ENCODE results near the gene CDH22.

CDH22 gene

DNA sequence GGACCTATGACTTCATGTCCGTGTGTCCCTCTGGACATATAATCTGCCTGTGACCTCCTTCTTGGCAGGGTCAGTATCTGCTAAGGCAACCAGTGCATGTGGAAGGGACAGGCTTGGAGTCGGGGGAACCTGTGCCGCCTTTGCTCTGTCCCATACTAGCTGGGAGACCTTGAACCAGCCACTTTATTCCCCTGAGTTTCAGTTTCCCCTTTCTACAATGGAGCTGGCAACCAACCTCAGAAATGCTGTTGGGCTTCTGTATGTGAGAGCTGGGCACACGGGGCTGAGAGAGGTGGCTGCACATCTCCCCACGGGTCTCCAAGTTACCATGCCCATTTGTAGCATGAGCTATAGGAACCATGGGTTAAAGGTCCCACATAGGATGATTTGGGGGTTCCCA, 136.4 kb downstream of the CDH22 start:
- H3K79me2 ChIP-seq = no peaks in the 10 kb centered on the region
- H3K4me3 ChIP-seq (ENCODE audit: low read depth, low read length) = no peak overlapping the region
- peaks cover 10% of the 10 kb centered on the region for H3K27me3 ChIP-seq (ENCODE audit: control insufficient read depth, insufficient read depth, low read length)
- TF ChIP-seq, protein P1, sequence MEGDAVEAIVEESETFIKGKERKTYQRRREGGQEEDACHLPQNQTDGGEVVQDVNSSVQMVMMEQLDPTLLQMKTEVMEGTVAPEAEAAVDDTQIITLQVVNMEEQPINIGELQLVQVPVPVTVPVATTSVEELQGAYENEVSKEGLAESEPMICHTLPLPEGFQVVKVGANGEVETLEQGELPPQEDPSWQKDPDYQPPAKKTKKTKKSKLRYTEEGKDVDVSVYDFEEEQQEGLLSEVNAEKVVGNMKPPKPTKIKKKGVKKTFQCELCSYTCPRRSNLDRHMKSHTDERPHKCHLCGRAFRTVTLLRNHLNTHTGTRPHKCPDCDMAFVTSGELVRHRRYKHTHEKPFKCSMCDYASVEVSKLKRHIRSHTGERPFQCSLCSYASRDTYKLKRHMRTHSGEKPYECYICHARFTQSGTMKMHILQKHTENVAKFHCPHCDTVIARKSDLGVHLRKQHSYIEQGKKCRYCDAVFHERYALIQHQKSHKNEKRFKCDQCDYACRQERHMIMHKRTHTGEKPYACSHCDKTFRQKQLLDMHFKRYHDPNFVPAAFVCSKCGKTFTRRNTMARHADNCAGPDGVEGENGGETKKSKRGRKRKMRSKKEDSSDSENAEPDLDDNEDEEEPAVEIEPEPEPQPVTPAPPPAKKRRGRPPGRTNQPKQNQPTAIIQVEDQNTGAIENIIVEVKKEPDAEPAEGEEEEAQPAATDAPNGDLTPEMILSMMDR (IDR thresholded peaks at IDR 0.05) = no peak
- H3K9ac ChIP-seq = no peak overlapping the region
- H3K4me1 ChIP-seq = no peaks in the 10 kb centered on the region
- H3K27ac ChIP-seq = no peak overlapping the region
- H3K9me3 ChIP-seq (ENCODE audit: control insufficient read depth, low read length) = no peaks in the 10 kb centered on the region
- no peak overlapping the region for H3K4me2 ChIP-seq (ENCODE audit: low read length)
- H2AFZ ChIP-seq = no peak overlapping the region
- H3K36me3 ChIP-seq (ENCODE audit: control insufficient read depth, insufficient read depth, low read length) = no peaks in the 10 kb centered on the region

DNA sequence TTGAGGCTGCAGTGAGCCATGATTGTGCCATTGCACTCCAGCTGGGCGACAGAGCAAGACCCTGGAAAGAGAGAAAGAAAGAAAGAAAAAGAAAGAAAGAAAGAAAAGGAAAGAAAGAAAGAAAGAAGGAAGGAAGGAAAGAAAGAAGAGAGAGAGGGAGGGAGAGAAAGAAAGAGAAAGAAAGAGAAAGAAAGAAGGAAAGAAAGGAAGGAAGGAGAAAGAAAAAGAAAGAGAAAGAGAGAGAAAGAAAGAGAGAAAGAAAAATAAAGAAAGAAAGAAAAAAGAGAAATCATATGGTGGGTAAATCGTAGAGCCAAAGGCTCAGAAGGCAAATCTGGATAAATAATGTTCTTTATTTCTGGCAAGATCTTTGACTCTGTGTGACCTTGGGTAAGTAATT, 136.8 kb downstream of the CDH22 start:
- Histone ChIP-seq H3K4me3 (ENCODE audit: low read depth, low read length) (no peak overlapping the region), H3K9ac (no peak overlapping the region), H3K4me1 (no peaks in the 10 kb centered on the region), H3K9me3 (ENCODE audit: control insufficient read depth, low read length) (no peaks in the 10 kb centered on the region), H3K36me3 (ENCODE audit: control insufficient read depth, insufficient read depth, low read length) (no peaks in the 10 kb centered on the region), H3K27me3 (ENCODE audit: control insufficient read depth, insufficient read depth, low read length) (peaks cover 10% of the 10 kb centered on the region), H3K79me2 (no peaks in the 10 kb centered on the region), H2AFZ (no peak overlapping the region), H3K4me2 (ENCODE audit: low read length) (no peak overlapping the region), H3K27ac (no peak overlapping the region)
- TF ChIP-seq, protein P1 (IDR thresholded peaks at IDR 0.05) = no peak

DNA sequence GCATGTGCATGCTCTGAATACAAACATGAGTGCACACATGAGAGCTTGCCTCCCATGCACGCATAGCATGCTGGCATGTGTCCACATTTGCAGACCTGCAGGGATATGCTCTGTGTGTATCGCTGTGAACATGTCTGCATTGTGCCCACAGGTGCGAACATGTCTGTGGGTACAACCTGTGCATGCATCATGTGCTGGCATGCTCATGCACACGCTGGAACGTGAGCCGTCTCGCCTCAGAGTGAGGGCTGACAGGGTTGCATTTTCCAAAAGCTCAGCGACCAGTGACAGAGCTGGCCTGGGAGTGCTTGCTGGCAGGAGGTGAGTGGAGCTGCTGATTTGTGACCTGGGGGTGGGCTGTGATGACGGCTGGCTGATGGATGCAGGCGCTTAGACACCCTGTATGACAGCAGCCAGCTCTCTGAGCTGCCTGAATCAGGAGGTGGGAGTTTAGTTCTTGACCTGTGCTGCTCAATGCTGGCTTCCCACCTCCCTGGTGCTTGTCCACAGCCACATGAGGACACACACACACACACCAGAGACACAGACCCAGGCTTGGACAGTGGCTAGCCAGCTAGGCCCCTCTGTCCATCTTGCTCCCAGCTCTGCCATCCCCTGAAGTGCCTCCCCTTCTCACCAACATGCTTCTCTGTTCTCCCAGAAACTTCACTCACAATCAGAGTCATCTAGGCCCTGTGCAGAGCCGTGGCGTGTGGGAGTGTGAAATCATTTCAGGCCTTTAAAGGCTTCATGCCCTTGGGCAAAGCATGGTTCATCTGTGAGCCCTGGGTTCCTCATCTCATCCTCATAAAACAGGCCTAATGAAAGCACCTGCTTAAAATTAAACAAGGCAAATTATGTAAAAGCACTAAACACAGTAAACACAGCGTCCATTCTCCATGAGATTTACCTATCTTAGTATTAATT, 138.8 kb downstream of the CDH22 start:
- Histone ChIP-seq H3K4me1 (no peaks in the 10 kb centered on the region), H3K4me2 (ENCODE audit: low read length) (no peak overlapping the region), H3K27me3 (ENCODE audit: control insufficient read depth, insufficient read depth, low read length) (peaks cover 10% of the 10 kb centered on the region), H3K9ac (no peak overlapping the region), H3K9me3 (ENCODE audit: control insufficient read depth, low read length) (no peaks in the 10 kb centered on the region), H3K27ac (no peak overlapping the region), H3K36me3 (ENCODE audit: control insufficient read depth, insufficient read depth, low read length) (no peaks in the 10 kb centered on the region), H3K79me2 (no peaks in the 10 kb centered on the region), H2AFZ (no peak overlapping the region), H3K4me3 (ENCODE audit: low read depth, low read length) (no peak overlapping the region)
- TF ChIP-seq, protein P1 (IDR thresholded peaks at IDR 0.05) = no peak

DNA sequence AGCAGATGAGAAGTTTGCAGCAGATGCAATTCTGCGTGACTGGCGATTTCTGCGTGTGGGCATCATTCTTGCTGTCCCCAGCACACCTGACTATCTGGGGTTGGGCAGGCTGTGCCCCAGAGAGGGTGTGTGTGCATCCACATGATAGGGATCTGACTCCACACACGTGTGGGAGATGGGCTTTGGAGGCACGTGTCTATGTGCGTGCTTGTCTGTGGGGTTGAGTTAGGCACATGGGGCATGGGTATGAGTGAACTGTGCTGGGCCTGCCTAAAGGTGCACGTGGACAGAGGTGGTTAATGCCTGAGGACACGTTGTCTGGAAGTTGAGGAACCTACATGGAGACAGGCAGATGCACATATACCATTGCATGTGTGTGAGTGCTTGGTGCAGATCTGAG, 139.9 kb downstream of the CDH22 start:
- H3K9me3 ChIP-seq (ENCODE audit: control insufficient read depth, low read length) = no peaks in the 10 kb centered on the region
- H3K27ac ChIP-seq = no peak overlapping the region
- no peaks in the 10 kb centered on the region for H3K36me3 ChIP-seq (ENCODE audit: control insufficient read depth, insufficient read depth, low read length)
- no peak overlapping the region for H2AFZ ChIP-seq
- peaks cover 2% of the 10 kb centered on the region for H3K27me3 ChIP-seq (ENCODE audit: control insufficient read depth, insufficient read depth, low read length)
- no peak overlapping the region for H3K4me3 ChIP-seq (ENCODE audit: low read depth, low read length)
- no peaks in the 10 kb centered on the region for H3K79me2 ChIP-seq
- no peak overlapping the region for H3K4me2 ChIP-seq (ENCODE audit: low read length)
- TF ChIP-seq, protein P1 (IDR thresholded peaks at IDR 0.05) = no peak
- H3K9ac ChIP-seq = no peak overlapping the region
- no peaks in the 10 kb centered on the region for H3K4me1 ChIP-seq

DNA sequence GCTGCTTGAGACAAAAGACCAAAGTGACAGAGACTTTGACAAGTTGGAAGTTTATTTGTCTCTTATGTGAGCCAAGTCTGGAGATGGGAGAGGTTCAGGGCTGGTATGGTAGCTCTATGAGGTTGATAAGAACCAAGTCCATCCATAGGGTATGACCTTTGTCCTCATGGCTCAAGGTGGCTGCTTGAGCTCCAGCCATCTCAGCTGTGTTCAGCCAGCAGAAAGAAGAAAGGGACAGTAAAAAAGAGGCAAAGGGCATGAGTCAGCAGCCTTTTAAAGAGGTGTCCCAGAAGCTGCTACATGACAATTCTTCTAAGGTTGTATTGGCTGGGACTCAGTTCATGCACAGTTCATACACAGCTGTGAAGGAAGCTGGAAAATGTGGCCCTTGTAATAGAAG, 141.2 kb downstream of the CDH22 start:
- Histone ChIP-seq H3K27ac (no peak overlapping the region), H3K4me3 (ENCODE audit: low read depth, low read length) (no peak overlapping the region), H3K27me3 (ENCODE audit: control insufficient read depth, insufficient read depth, low read length) (peaks cover 2% of the 10 kb centered on the region), H3K9me3 (ENCODE audit: control insufficient read depth, low read length) (no peaks in the 10 kb centered on the region), H3K4me2 (ENCODE audit: low read length) (no peak overlapping the region), H2AFZ (no peak overlapping the region), H3K4me1 (no peaks in the 10 kb centered on the region), H3K79me2 (no peaks in the 10 kb centered on the region), H3K9ac (no peak overlapping the region), H3K36me3 (ENCODE audit: control insufficient read depth, insufficient read depth, low read length) (no peaks in the 10 kb centered on the region)
- TF ChIP-seq, protein P1 (IDR thresholded peaks at IDR 0.05) = no peak

All from parathyroid adenoma (tissue), 2 donors.